ENCODE measurements around the gene CFAP206.

DNA sequence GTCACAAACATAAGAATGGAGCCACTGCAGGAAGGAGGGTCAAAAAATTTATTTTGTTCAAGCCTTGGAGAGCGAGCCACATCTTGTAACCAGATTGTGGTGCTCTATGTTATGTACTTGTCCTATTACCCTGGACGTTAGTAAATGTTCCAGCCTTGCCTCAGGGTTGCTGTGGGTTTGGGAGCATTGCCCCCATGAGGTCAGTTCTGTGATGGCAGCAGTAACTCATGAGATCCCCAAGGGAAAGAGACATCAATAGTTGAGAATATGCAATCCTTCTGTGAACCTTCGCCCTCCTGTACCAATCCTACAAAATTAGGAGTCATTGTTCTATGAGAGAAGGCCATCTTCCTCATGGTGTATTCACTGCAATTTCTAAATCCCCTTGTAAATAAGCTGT, 16.4 kb upstream of the CFAP206 start:
- TF ChIP-seq FOXM1 (IDR thresholded peaks at IDR 0.05; ENCODE audit: borderline replicate concordance) = no peak
- TF ChIP-seq TARDBP (IDR thresholded peaks at IDR 0.05) = no peak
- no peak for TF ChIP-seq ELF4 (IDR thresholded peaks at IDR 0.05)
- TF ChIP-seq SUZ12 (IDR thresholded peaks at IDR 0.05) = no peak
- TF ChIP-seq FOXA1 (IDR thresholded peaks at IDR 0.05) = no peak
- no peak for TF ChIP-seq NFRKB (IDR thresholded peaks at IDR 0.05)
- no peak for TF ChIP-seq L3MBTL2 (conservative IDR thresholded peaks at IDR 0.05)
- no peak for TF ChIP-seq LEF1 (IDR thresholded peaks at IDR 0.05; ENCODE audit: borderline replicate concordance)
- no peak for TF ChIP-seq SP1 (IDR thresholded peaks at IDR 0.05)
